ENCODE measurements around the gene KLK8.
"Not testable (repeated sequence)": the region's sequence is repeated elsewhere in the genome, so short reads cannot be mapped to it uniquely, and the experiment has no call there.

The KLK8 gene

GRCh38 chr19:51000981-51001380, 423 bp downstream of the KLK8 start:
- TF ChIP-seq, protein P1, sequence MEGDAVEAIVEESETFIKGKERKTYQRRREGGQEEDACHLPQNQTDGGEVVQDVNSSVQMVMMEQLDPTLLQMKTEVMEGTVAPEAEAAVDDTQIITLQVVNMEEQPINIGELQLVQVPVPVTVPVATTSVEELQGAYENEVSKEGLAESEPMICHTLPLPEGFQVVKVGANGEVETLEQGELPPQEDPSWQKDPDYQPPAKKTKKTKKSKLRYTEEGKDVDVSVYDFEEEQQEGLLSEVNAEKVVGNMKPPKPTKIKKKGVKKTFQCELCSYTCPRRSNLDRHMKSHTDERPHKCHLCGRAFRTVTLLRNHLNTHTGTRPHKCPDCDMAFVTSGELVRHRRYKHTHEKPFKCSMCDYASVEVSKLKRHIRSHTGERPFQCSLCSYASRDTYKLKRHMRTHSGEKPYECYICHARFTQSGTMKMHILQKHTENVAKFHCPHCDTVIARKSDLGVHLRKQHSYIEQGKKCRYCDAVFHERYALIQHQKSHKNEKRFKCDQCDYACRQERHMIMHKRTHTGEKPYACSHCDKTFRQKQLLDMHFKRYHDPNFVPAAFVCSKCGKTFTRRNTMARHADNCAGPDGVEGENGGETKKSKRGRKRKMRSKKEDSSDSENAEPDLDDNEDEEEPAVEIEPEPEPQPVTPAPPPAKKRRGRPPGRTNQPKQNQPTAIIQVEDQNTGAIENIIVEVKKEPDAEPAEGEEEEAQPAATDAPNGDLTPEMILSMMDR (conservative IDR thresholded peaks at IDR 0.05; ENCODE audit: low read depth): no peak
- ChIA-PET POLR2A (ENCODE audit: low non-redundant PET) (interaction anchor here (1.0 kb wide), 1 partner anchor 16 kb away, joined by 3 read pairs; no protein-coding TSS in a partner anchor), CTCF (interaction anchor here (0.8 to 2.0 kb wide), 2 partner anchors 16 to 78 kb away, joined by 6 to 7 read pairs; no protein-coding TSS in a partner anchor)
- no peak for DNase-seq (ENCODE audit: low spot score)
- H3K27ac ChIP-seq: no peak overlapping the region

DNA sequence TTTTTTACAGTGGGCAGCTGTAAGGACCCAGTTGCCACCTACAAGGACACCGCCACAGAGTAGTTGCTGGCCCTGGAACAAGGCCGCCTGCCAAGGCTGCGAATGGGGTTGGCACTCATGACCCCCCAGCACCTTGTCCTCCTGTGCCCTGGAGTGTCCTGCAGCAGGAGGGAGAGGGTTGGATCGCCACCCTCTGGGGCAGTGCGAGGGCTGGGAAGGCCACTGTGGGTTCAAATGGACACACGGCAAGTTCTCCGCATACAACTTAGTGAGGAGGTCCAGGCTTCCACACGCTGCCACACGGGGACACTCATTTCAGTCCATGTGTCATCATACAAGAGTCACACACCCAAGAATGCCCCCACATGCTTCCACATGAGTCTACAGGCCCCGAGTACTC, 978 bp downstream of the KLK8 start:
- ChIA-PET CTCF (interaction anchor here (0.6 to 2.0 kb wide), 2 partner anchors 16 to 45 kb away, joined by 3 to 7 read pairs; no protein-coding TSS in a partner anchor), POLR2A (ENCODE audit: low non-redundant PET) (interaction anchor here (1.0 kb wide), 1 partner anchor 16 kb away, joined by 3 read pairs; no protein-coding TSS in a partner anchor)
- no peak overlapping the region for H3K27ac ChIP-seq
- TF ChIP-seq, protein P1 (conservative IDR thresholded peaks at IDR 0.05; ENCODE audit: low read depth): no peak
- no peak for DNase-seq (ENCODE audit: low spot score)

DNA sequence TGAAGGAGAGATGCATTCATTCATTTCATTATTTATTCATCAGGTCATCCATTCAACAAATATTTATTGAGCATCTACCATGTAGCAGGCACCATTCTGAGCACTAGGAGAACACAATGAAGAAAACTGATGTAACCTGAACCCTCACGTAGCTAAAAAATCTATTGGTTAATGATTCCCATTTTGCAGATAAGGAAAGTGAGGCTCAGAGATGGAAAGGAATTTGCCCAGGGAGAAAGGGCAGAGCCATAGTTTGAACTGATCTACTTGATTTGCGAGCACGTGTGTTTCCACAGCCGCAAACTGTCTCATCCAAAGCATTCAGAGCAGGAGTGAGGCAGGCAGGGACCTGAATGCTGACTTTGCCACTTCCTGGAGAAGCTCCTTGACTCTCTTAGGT, 2.7 kb downstream of the KLK8 start:
- ChIA-PET CTCF (no interaction called here), POLR2A (ENCODE audit: low non-redundant PET) (interaction anchor here (0.5 kb wide), 1 partner anchor 8 kb away, joined by 3 read pairs; no protein-coding TSS in a partner anchor)
- DNase-seq (ENCODE audit: low spot score): no peak
- TF ChIP-seq, protein P1 (conservative IDR thresholded peaks at IDR 0.05; ENCODE audit: low read depth): no peak
- no peak overlapping the region for H3K27ac ChIP-seq

GRCh38 chr19:50998061-50998460, 3.3 kb downstream of the KLK8 start:
- CTCF ChIA-PET: no interaction called here
- DNase-seq (ENCODE audit: low spot score): no peak
- TF ChIP-seq, protein P1 (conservative IDR thresholded peaks at IDR 0.05; ENCODE audit: low read depth): no peak
- POLR2A ChIA-PET (ENCODE audit: low non-redundant PET): interaction anchor here (0.5 kb wide), 1 partner anchor 7 kb away, joined by 3 read pairs; no protein-coding TSS in a partner anchor
- no peak overlapping the region for H3K27ac ChIP-seq

DNA sequence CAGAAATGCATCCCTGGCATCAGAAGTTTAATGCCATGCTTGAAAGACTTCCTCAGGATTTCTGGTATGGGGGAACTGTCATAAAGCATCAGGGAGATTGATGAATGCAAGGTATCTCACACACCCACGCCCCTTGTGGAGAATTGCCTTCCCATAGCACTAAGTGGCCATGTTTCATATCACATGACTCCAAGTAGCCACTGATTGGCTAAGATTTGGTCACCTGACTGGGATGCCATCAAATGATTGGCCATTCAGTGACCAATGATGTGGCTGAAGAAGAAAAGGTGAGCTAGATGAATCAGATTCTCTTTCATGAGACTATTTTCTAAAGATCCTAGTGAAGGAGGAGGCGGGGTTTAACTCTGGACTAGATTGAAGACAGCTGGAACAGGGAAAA, 7.3 kb downstream of the KLK8 start:
- TF ChIP-seq, protein P1 (conservative IDR thresholded peaks at IDR 0.05; ENCODE audit: low read depth): no peak
- CTCF ChIA-PET: interaction anchor here (1.2 kb wide), 1 partner anchor 43 kb away, joined by 3 read pairs; no protein-coding TSS in a partner anchor
- DNase-seq (ENCODE audit: low spot score): no peak
- POLR2A ChIA-PET (ENCODE audit: low non-redundant PET): interaction anchor here (0.6 kb wide), 1 partner anchor 11 kb away, joined by 5 read pairs; no protein-coding TSS in a partner anchor
- H3K27ac ChIP-seq: no peak overlapping the region

GRCh38 chr19:50992666-50993035, 8.8 kb downstream of the KLK8 start:
- no peak overlapping the region for H3K27ac ChIP-seq
- ChIA-PET CTCF (no interaction called here), POLR2A (ENCODE audit: low non-redundant PET) (no interaction called here)
- TF ChIP-seq, protein P1 (conservative IDR thresholded peaks at IDR 0.05; ENCODE audit: low read depth): no peak
- no peak for DNase-seq (ENCODE audit: low spot score)

DNA sequence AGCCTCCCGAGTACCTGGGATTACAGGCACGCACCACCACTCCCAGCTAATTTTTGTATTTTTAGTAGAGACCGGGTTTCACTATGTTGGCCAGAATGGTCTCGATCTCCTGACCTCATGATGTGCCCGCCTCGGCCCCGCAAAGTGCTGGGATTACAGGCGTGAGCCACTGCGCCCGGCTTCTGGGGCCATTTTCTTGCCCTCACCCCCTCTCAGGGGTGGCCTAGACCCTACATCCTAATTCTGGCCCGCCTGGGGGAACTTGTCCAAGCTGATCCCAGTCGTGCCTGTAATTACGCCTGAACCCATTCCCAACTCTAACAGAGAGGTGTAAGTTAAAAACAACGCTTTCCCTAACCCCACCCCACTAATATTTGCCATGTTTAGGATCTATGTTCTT, 17.0 kb downstream of the KLK8 start:
- CTCF ChIA-PET; DNase-seq (ENCODE audit: low spot score); POLR2A ChIA-PET (ENCODE audit: low non-redundant PET); H3K27ac ChIP-seq: not testable (repeated sequence)
